ENCODE measurements around the gene CAMTA1.

DNA sequence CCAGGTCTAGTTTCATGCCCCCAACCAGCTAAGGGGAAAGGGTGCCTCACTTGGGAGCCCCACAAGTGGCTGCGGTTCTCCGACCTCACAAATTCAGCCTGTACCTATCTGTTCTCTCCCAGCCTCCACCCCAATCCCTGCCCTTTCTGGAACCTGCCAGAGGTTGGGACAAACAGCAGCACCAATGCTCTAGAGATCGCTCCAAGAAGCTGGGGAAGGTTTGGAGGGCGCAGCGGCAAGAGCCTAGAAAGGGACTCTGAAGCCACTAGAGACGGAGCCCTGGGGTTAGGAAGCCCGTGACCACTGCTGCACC is 742.4 kb downstream of the CAMTA1 start:
- TF ChIP-seq CTCF (conservative IDR thresholded peaks at IDR 0.05; ENCODE audit: low read length) (no peak), EZH2phosphoT487 (IDR thresholded peaks at IDR 0.05; ENCODE audit: borderline replicate concordance, low read depth, low read length) (no peak)
